ENCODE results near the gene VSIG10L.

The VSIG10L gene

GRCh38 chr19:51316688-51317087 lies 25.3 kb downstream of the VSIG10L start:
- H3K27ac ChIP-seq (ENCODE audit: low read depth, low read length, poor library complexity, severe bottlenecking) = no peak overlapping the region
- H3K4me2 ChIP-seq (ENCODE audit: low read length) = no peak overlapping the region
- H2AFZ ChIP-seq (ENCODE audit: low read length) = no peak overlapping the region
- H3K9me2 ChIP-seq (ENCODE audit: low read depth, low read length) = no peaks in the 10 kb centered on the region
- no peaks in the 10 kb centered on the region for H3K79me2 ChIP-seq (ENCODE audit: insufficient read depth, low read length)
- no peaks in the 10 kb centered on the region for H3K36me3 ChIP-seq (ENCODE audit: insufficient read depth, low read length)
- H3K9me3 ChIP-seq (ENCODE audit: low read length) = no peaks in the 10 kb centered on the region
- H4K20me1 ChIP-seq (ENCODE audit: insufficient read depth, low read length) = no peaks in the 10 kb centered on the region
- H3F3A ChIP-seq (ENCODE audit: insufficient read depth, low read length) = no peaks in the 10 kb centered on the region
- H3K9ac ChIP-seq (ENCODE audit: low read length) = no peak overlapping the region
- H3K4me1 ChIP-seq (ENCODE audit: insufficient read depth, low read length, severe bottlenecking) = no peaks in the 10 kb centered on the region
- H3K4me3 ChIP-seq (ENCODE audit: low read depth, low read length, poor library complexity, severe bottlenecking) = no peak overlapping the region
- TF ChIP-seq, protein P1, sequence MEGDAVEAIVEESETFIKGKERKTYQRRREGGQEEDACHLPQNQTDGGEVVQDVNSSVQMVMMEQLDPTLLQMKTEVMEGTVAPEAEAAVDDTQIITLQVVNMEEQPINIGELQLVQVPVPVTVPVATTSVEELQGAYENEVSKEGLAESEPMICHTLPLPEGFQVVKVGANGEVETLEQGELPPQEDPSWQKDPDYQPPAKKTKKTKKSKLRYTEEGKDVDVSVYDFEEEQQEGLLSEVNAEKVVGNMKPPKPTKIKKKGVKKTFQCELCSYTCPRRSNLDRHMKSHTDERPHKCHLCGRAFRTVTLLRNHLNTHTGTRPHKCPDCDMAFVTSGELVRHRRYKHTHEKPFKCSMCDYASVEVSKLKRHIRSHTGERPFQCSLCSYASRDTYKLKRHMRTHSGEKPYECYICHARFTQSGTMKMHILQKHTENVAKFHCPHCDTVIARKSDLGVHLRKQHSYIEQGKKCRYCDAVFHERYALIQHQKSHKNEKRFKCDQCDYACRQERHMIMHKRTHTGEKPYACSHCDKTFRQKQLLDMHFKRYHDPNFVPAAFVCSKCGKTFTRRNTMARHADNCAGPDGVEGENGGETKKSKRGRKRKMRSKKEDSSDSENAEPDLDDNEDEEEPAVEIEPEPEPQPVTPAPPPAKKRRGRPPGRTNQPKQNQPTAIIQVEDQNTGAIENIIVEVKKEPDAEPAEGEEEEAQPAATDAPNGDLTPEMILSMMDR (IDR thresholded peaks at IDR 0.05; ENCODE audit: low read length) = no peak
- TF ChIP-seq EZH2 (IDR thresholded peaks at IDR 0.05; ENCODE audit: borderline replicate concordance, low read length) = no peak
- peaks cover 7% of the 10 kb centered on the region; the same call in 1 of the 2 replicates for H3K27me3 ChIP-seq (ENCODE audit: insufficient read depth, low read length)

- Histone ChIP-seq H3K4me2 (ENCODE audit: low read length) (no peak within 1 kb of the TSS), H3K9ac (ENCODE audit: low read length) (no peak within 1 kb of the TSS)
These were observed 30.3 kb downstream of the VSIG10L start, which contains the start of gene IGLON5 for GRCh38 chr19:51311351-51312257. Gene IGLON5, plus strand, starts transcription at chr19:51311644. Its CDS starts 204 bp downstream, at chr19:51311848.

DNA sequence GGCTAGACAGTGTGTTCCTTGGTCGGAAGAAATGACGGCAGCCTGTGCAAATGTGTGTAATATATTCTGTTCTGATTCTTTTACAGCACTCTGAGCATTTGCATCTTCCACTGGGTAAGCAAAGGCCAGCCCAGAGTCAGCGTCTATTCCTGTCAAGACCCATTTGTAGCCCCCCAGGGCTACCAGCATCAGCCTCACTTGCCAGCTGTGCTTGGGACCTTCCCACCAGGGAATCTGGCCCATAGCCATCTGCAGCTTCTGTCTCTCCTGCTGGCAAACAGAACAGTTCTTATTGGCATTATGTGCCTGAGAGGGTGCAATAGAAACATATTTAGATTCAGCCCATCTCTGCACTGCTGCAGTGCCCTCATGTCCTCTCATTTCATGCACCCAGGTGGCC lies 36.5 kb downstream of the VSIG10L start:
- H4K20me1 ChIP-seq (ENCODE audit: insufficient read depth, low read length) = no peaks in the 10 kb centered on the region

More at GRCh38 chr19:51311351-51312257, 30.3 kb downstream of the VSIG10L start, which contains the start of gene IGLON5:
- H3K36me3 ChIP-seq (ENCODE audit: insufficient read depth, low read length) = no peaks in the 10 kb centered on the region
- no peaks in the 10 kb centered on the region for H3K9me3 ChIP-seq (ENCODE audit: low read length)
- no peak within 1 kb of the TSS for H2AFZ ChIP-seq (ENCODE audit: low read length)
- H3K4me3 ChIP-seq (ENCODE audit: low read depth, low read length, poor library complexity, severe bottlenecking) = no peak within 1 kb of the TSS
- H3K9me2 ChIP-seq (ENCODE audit: low read depth, low read length) = no peaks in the 10 kb centered on the region
- no peak within 1 kb of the TSS for H3K27ac ChIP-seq (ENCODE audit: low read depth, low read length, poor library complexity, severe bottlenecking)
- H3F3A ChIP-seq (ENCODE audit: insufficient read depth, low read length) = no peaks in the 10 kb centered on the region
- no peaks in the 10 kb centered on the region for H3K79me2 ChIP-seq (ENCODE audit: insufficient read depth, low read length)
- no peaks in the 10 kb centered on the region for H3K4me1 ChIP-seq (ENCODE audit: insufficient read depth, low read length, severe bottlenecking)
- H3K27me3 ChIP-seq (ENCODE audit: insufficient read depth, low read length) = peaks cover 7% of the 10 kb centered on the region; the same call in 1 of the 2 replicates
- no peak for TF ChIP-seq EZH2 (IDR thresholded peaks at IDR 0.05; ENCODE audit: borderline replicate concordance, low read length)
- TF ChIP-seq, protein P1 (IDR thresholded peaks at IDR 0.05; ENCODE audit: low read length) = no peak
- H4K20me1 ChIP-seq (ENCODE audit: insufficient read depth, low read length) = no peaks in the 10 kb centered on the region

More for the DNA sequence above, 36.5 kb downstream of the VSIG10L start:
- Histone ChIP-seq H3K9me3 (ENCODE audit: low read length) (no peaks in the 10 kb centered on the region), H3K79me2 (ENCODE audit: insufficient read depth, low read length) (no peaks in the 10 kb centered on the region), H3K4me3 (ENCODE audit: low read depth, low read length, poor library complexity, severe bottlenecking) (no peak overlapping the region), H3F3A (ENCODE audit: insufficient read depth, low read length) (no peaks in the 10 kb centered on the region), H3K9ac (ENCODE audit: low read length) (no peak overlapping the region), H3K36me3 (ENCODE audit: insufficient read depth, low read length) (no peaks in the 10 kb centered on the region), H3K27ac (ENCODE audit: low read depth, low read length, poor library complexity, severe bottlenecking) (no peak overlapping the region), H3K27me3 (ENCODE audit: insufficient read depth, low read length) (peaks cover 3% of the 10 kb centered on the region; the same call in 1 of the 2 replicates), H3K9me2 (ENCODE audit: low read depth, low read length) (no peaks in the 10 kb centered on the region), H3K4me2 (ENCODE audit: low read length) (no peak overlapping the region), H2AFZ (ENCODE audit: low read length) (no peak overlapping the region), H3K4me1 (ENCODE audit: insufficient read depth, low read length, severe bottlenecking) (no peaks in the 10 kb centered on the region)
- TF ChIP-seq, protein P1 (IDR thresholded peaks at IDR 0.05; ENCODE audit: low read length) = no peak
- no peak for TF ChIP-seq EZH2 (IDR thresholded peaks at IDR 0.05; ENCODE audit: borderline replicate concordance, low read length)

Data from OCI-LY1 (cell line).